GM21576 (cell line): ENCODE measurements around the gene PLXNA4.

Experiments used
- ATAC-seq: cut with Tn5 transposase; IDR thresholded peaks from one replicate; pipeline ENCODE4 v1.9.1; 2021; ENCODE audit warnings: mild to moderate bottlenecking, moderate library complexity; ENCODE audit not compliant: unreplicated experiment

The PLXNA4 gene

GRCh38 chr7:132536654-132537395 lies 39.4 kb downstream of the PLXNA4 start:
- no peak for ATAC-seq

- no peak for ATAC-seq
These were observed 42.4 kb downstream of the PLXNA4 start for GRCh38 chr7:132533916-132534315.

GRCh38 chr7:132532281-132532680 lies 44.0 kb downstream of the PLXNA4 start:
- no peak for ATAC-seq

GRCh38 chr7:132531562-132531961 lies 44.7 kb downstream of the PLXNA4 start:
- no peak for ATAC-seq

GRCh38 chr7:132528695-132529094 lies 47.6 kb downstream of the PLXNA4 start:
- no peak for ATAC-seq

GRCh38 chr7:132527467-132528410 lies 48.5 kb downstream of the PLXNA4 start:
- no peak for ATAC-seq

- ATAC-seq, result no peak
These were observed 50.0 kb downstream of the PLXNA4 start for GRCh38 chr7:132526111-132526740.

GRCh38 chr7:132521423-132521822 lies 54.8 kb downstream of the PLXNA4 start:
- no peak for ATAC-seq

GRCh38 chr7:132520591-132521280 lies 55.5 kb downstream of the PLXNA4 start:
- no peak for ATAC-seq

- no peak for ATAC-seq
These were observed 56.3 kb downstream of the PLXNA4 start for GRCh38 chr7:132519936-132520335.

GRCh38 chr7:132518839-132519173 lies 57.5 kb downstream of the PLXNA4 start:
- ATAC-seq, result no peak

GRCh38 chr7:132518102-132518838 lies 58.0 kb downstream of the PLXNA4 start:
- no peak for ATAC-seq

GRCh38 chr7:132516042-132516840 lies 60.0 kb downstream of the PLXNA4 start:
- no peak for ATAC-seq

- no peak for ATAC-seq
These were observed 61.1 kb downstream of the PLXNA4 start for GRCh38 chr7:132515181-132515580.

- ATAC-seq, result no peak
These were observed 61.8 kb downstream of the PLXNA4 start for GRCh38 chr7:132514430-132514829.

GRCh38 chr7:132511921-132512320 lies 64.3 kb downstream of the PLXNA4 start:
- ATAC-seq, result no peak

- no peak for ATAC-seq
These were observed 64.9 kb downstream of the PLXNA4 start for GRCh38 chr7:132511387-132511786.

- no peak for ATAC-seq
These were observed 66.6 kb downstream of the PLXNA4 start for GRCh38 chr7:132509643-132510042.

GRCh38 chr7:132508724-132509353 lies 67.4 kb downstream of the PLXNA4 start:
- ATAC-seq, result no peak
